ENCODE results near the gene CFAP61.

CFAP61 gene

DNA sequence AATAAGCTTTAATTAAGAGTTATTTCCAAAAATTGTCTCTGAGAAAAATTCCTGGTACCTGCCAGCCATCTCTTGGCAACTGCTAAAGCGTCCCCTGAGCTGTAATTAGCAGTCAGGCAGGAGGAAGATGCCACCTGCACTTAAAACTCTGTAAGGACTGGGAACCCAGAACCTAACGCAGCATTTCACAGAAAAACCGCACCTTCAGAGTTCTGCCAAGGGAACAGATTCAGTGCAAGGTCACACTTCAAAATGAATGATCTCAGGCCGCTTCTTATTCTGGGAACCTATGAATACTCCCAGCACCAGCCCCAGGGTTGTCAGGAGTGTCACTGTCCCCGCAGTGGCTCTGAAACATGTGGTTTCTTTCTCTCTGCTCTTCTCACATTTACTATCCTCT lies 352.3 kb downstream of the CFAP61 start:
- DNase-seq (ENCODE audit: extremely low spot score, insufficient read length, low read depth) = no peak
- no peak for FAIRE-seq

GRCh38 chr20:20405623-20406022 lies 353.3 kb downstream of the CFAP61 start:
- no peak for DNase-seq (ENCODE audit: extremely low spot score, insufficient read length, low read depth)
- FAIRE-seq = no peak

- FAIRE-seq (no peak), DNase-seq (ENCODE audit: extremely low spot score, insufficient read length, low read depth) (no peak)
These were observed 354.0 kb downstream of the CFAP61 start for GRCh38 chr20:20406306-20406705.

GRCh38 chr20:20407891-20408805 lies 355.8 kb downstream of the CFAP61 start:
- DNase-seq (ENCODE audit: extremely low spot score, insufficient read length, low read depth) (no peak), FAIRE-seq (peak; percentile 46)

- no peak for FAIRE-seq
These were observed 357.0 kb downstream of the CFAP61 start for GRCh38 chr20:20409331-20409730.

More at GRCh38 chr20:20409331-20409730, 357.0 kb downstream of the CFAP61 start:
- DNase-seq (ENCODE audit: extremely low spot score, insufficient read length, low read depth) = no peak
